Fibroblast of lung (primary cell): Measurements from ENCODE around the gene PRR19.

Experiments used
- CTCF ChIP-seq, 2 donors: IDR thresholded peaks in 1 of 2; conservative IDR thresholded peaks in 1 of 2; 1 replicate in 1 of 2; 2 replicates in 1 of 2; pipeline ENCODE4 v1.5.1; 2011 to 2012; ENCODE audit warnings: low read length in 2 of 2, control low read depth in 1 of 2, inconsistent platforms in 1 of 2, low read depth in 1 of 2, mild to moderate bottlenecking in 1 of 2
- EZH2 ChIP-seq: IDR thresholded peaks from 2 replicates; pipeline ENCODE4 v1.5.1; 2012; ENCODE audit warnings: low read length, control low read depth, mild to moderate bottlenecking; ENCODE audit errors: missing control alignments

GRCh38 chr19:42270346-42271044 lies 31.4 kb upstream of the PRR19 start:
- TF ChIP-seq CTCF (conservative IDR thresholded peaks at IDR 0.05 in 1 of 2, IDR thresholded peaks at IDR 0.05 in 1 of 2; ENCODE audit: low read depth in 1 of 2, low read length in 2 of 2) (no peak), EZH2 (no peak)
